HG02981 (cell line): ENCODE data around the gene GDPD3.
"Not testable (repeated sequence)": the region's sequence is repeated elsewhere in the genome, so short reads cannot be mapped to it uniquely, and the experiment has no call there.

Experiments
- ATAC-seq: cut with Tn5 transposase; IDR thresholded peaks from one replicate; pipeline ENCODE4 v1.9.1; 2021; ENCODE audit warnings: mild to moderate bottlenecking, moderate library complexity; ENCODE audit not compliant: unreplicated experiment

GDPD3 gene

GRCh38 chr16:30124985-30125379 is 11.6 kb upstream of the GDPD3 start:
- ATAC-seq: no peak

- ATAC-seq: no peak
Observed at GRCh38 chr16:30122604-30123160, 9.3 kb upstream of the GDPD3 start.

- no peak for ATAC-seq
Observed at GRCh38 chr16:30121741-30122571, 8.6 kb upstream of the GDPD3 start.

- no peak for ATAC-seq
Observed at GRCh38 chr16:30120340-30121105, 7.2 kb upstream of the GDPD3 start.

- ATAC-seq: no peak
Observed at GRCh38 chr16:30119428-30119827, 6.1 kb upstream of the GDPD3 start.

GRCh38 chr16:30117768-30118167 is 4.4 kb upstream of the GDPD3 start:
- no peak for ATAC-seq

GRCh38 chr16:30116291-30117207 is 3.2 kb upstream of the GDPD3 start:
- ATAC-seq: no peak

GRCh38 chr16:30115238-30115637 is 1.9 kb upstream of the GDPD3 start:
- ATAC-seq: no peak

GRCh38 chr16:30114833-30115232 is 1.5 kb upstream of the GDPD3 start:
- ATAC-seq: not testable (repeated sequence)

- ATAC-seq: no peak
Observed at GRCh38 chr16:30114411-30114810, 1.1 kb upstream of the GDPD3 start.

- ATAC-seq: no peak
Observed at GRCh38 chr16:30113711-30114333, 485 bp upstream of the GDPD3 start.

GRCh38 chr16:30112197-30113030 is 923 bp downstream of the GDPD3 start:
- no peak for ATAC-seq

GRCh38 chr16:30110661-30111060 is 2.7 kb downstream of the GDPD3 start:
- no peak for ATAC-seq

GRCh38 chr16:30108059-30108850 is 5.1 kb downstream of the GDPD3 start:
- ATAC-seq: no peak

GRCh38 chr16:30104492-30104891 is 8.8 kb downstream of the GDPD3 start:
- no peak for ATAC-seq

GRCh38 chr16:30104090-30104489 is 9.2 kb downstream of the GDPD3 start:
- ATAC-seq: no peak

GRCh38 chr16:30096862-30097563 is 16.3 kb downstream of the GDPD3 start:
- ATAC-seq: no peak
